HEK293 (cell line): ENCODE data around the gene CNTRL.

Source experiments
- ATF2 ChIP-seq: fragments of 450-650 bp; formaldehyde crosslinking; IDR thresholded peaks from 2 replicates; pipeline ENCODE4 v1.5.1; 2016; ENCODE audit warnings: missing biosample characterization, missing genetic modification characterization, low read depth
- BCL11A ChIP-seq: fragments of 450-650 bp; formaldehyde crosslinking; IDR thresholded peaks from 2 replicates; pipeline ENCODE4 v1.5.1; 2016; ENCODE audit warnings: low read depth, missing biosample characterization, missing genetic modification characterization
- CTCF ChIP-seq: fragments of 450-650 bp; formaldehyde crosslinking; IDR thresholded peaks from 2 replicates; pipeline ENCODE4 v1.5.1; 2016; ENCODE audit warnings: missing biosample characterization, missing genetic modification characterization
- EGR2 ChIP-seq: fragments of 450-650 bp; formaldehyde crosslinking; IDR thresholded peaks from 2 replicates; pipeline ENCODE4 v1.5.1; 2016; ENCODE audit warnings: low read depth, missing biosample characterization, missing genetic modification characterization
- RBAK ChIP-seq: fragments of 450-650 bp; formaldehyde crosslinking; IDR thresholded peaks from 2 replicates; pipeline ENCODE4 v1.5.1; 2016; ENCODE audit warnings: missing biosample characterization, missing genetic modification characterization
- TCF7L2 ChIP-seq: IDR thresholded peaks from 2 replicates; pipeline ENCODE4 v1.6.1; 2011; ENCODE audit warnings: low read depth, mild to moderate bottlenecking, inconsistent platforms, low read length, moderate library complexity, borderline replicate concordance
- ZEB2 ChIP-seq: fragments of 450-650 bp; formaldehyde crosslinking; IDR thresholded peaks from 2 replicates; pipeline ENCODE4 v1.5.1; 2016; ENCODE audit warnings: missing biosample characterization, missing genetic modification characterization
- ZNF16 ChIP-seq: fragments of 450-650 bp; formaldehyde crosslinking; IDR thresholded peaks from 2 replicates; pipeline ENCODE4 v1.5.1; 2016; ENCODE audit warnings: low read depth, missing biosample characterization, missing genetic modification characterization
- ZNF426 ChIP-seq: fragments of 450-650 bp; formaldehyde crosslinking; IDR thresholded peaks from 2 replicates; pipeline ENCODE4 v1.5.1; 2017; ENCODE audit warnings: missing biosample characterization, missing genetic modification characterization, mild to moderate bottlenecking, inconsistent platforms, moderate library complexity
- ZNF530 ChIP-seq: fragments of 450-650 bp; formaldehyde crosslinking; IDR thresholded peaks from 2 replicates; pipeline ENCODE4 v1.5.1; 2016; ENCODE audit warnings: low read depth, missing biosample characterization, missing genetic modification characterization
- ZNF654 ChIP-seq: fragments of 450-650 bp; formaldehyde crosslinking; IDR thresholded peaks from 2 replicates; pipeline ENCODE4 v1.5.1; 2016; ENCODE audit warnings: low read depth, missing biosample characterization, missing genetic modification characterization
- ZNF660 ChIP-seq: fragments of 450-650 bp; IDR thresholded peaks from 2 replicates; pipeline ENCODE4 v1.5.1; 2018; ENCODE audit warnings: missing biosample characterization, mild to moderate bottlenecking, missing genetic modification characterization
- ZSCAN18 ChIP-seq: fragments of 450-650 bp; formaldehyde crosslinking; IDR thresholded peaks from 2 replicates; pipeline ENCODE4 v1.5.1; 2016; ENCODE audit warnings: missing biosample characterization, missing genetic modification characterization

GRCh38 chr9:121141706-121142105, 67.0 kb downstream of the CNTRL start:
- TF ChIP-seq ZNF654 (no peak), EGR2 (tag by site-specific recombination) (no peak), ZNF530 (no peak), ZNF426 (tag by site-specific recombination) (no peak), ZNF660 (no peak), ZNF16 (tag by site-specific recombination) (no peak), CTCF (tag by site-specific recombination) (no peak), ATF2 (tag by site-specific recombination) (no peak), TCF7L2 (no peak), ZEB2 (tag by site-specific recombination) (no peak), RBAK (tag by site-specific recombination) (no peak), ZSCAN18 (no peak), BCL11A (tag by site-specific recombination) (no peak)
